Erythroblast (primary cell): Measurements from ENCODE around the gene SPON1.

Experiments
- GATA1 ChIP-seq: IDR thresholded peaks from 2 replicates; pipeline ENCODE4 v1.6.1; 2011; ENCODE audit warnings: low read depth, mild to moderate bottlenecking, control low read depth, low read length, moderate library complexity
- POLR2A ChIP-seq: IDR thresholded peaks from 2 replicates; pipeline ENCODE4 v1.6.1; 2011; ENCODE audit warnings: mild to moderate bottlenecking, low read length

GRCh38 chr11:14245444-14245843, 282.9 kb downstream of the SPON1 start:
- TF ChIP-seq POLR2A (no peak), GATA1 (no peak)
